ENCODE data around the gene ARHGEF33. TPM values are rescaled to one million over a fixed set of nuclear protein-coding genes. Genes with fewer than 3 reads are reported as not detected.

ARHGEF33 gene
- total and polyA plus RNA-seq, 2 of the 8 experiments (the other 6 are each of a cell fraction or from before 2014, with no cell fraction given): 0.09 to 0.95 TPM

GRCh38 chr2:38971377-38971776, 81.7 kb downstream of the ARHGEF33 start (continued):
- no peak for TF ChIP-seq HDAC2 (IDR thresholded peaks at IDR 0.05; ENCODE audit: borderline replicate concordance in 1 of 2, low read depth in 2 of 2, low read length in 2 of 2)
- TF ChIP-seq TBP (IDR thresholded peaks at IDR 0.05; ENCODE audit: low read depth, low read length): no peak
